Measurements from ENCODE around the gene GPR162.

The GPR162 gene

GRCh38 chr12:6833189-6833890 is 11.7 kb downstream of the GPR162 start:
- in situ Hi-C loops (cut with MboI; ENCODE audit: low sequenced_read_pairs): no loop called here

- in situ Hi-C loops (cut with MboI; ENCODE audit: low sequenced_read_pairs): no loop called here
Measured at GRCh38 chr12:6834254-6834653, 12.6 kb downstream of the GPR162 start.

- in situ Hi-C loops (cut with MboI; ENCODE audit: low sequenced_read_pairs): no loop called here
Measured at GRCh38 chr12:6834873-6835272, 13.3 kb downstream of the GPR162 start.

GRCh38 chr12:6836851-6837250 is 15.2 kb downstream of the GPR162 start:
- in situ Hi-C loops (cut with MboI; ENCODE audit: low sequenced_read_pairs): no loop called here

GRCh38 chr12:6837370-6838060 is 15.9 kb downstream of the GPR162 start:
- in situ Hi-C loops (cut with MboI; ENCODE audit: low sequenced_read_pairs): no loop called here

GRCh38 chr12:6838854-6839253 is 17.2 kb downstream of the GPR162 start:
- in situ Hi-C loops (cut with MboI; ENCODE audit: low sequenced_read_pairs): no loop called here

- in situ Hi-C loops (cut with MboI; ENCODE audit: low sequenced_read_pairs): no loop called here
Measured at GRCh38 chr12:6839482-6840201, 18.0 kb downstream of the GPR162 start.

DNA sequence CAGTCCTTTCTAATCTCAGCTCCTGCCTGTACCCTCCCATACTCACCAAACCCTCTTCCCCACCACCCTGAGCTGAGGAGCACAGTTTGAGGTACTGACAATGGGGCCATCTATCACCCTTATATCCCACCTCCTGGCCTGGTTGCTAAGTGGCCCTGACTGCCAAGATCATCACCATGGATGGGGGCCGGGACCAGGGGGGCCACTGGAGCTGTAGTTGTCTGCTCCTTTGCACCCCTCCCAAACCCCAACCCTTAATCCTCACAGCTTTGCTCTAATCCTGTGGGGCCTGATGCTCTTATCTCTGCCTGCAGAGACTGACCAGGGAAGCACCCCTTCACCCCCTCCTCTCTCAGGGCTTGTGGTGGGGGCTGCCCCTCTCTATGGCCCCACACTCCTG is 18.7 kb downstream of the GPR162 start:
- in situ Hi-C loops (cut with MboI; ENCODE audit: low sequenced_read_pairs): no loop called here

GRCh38 chr12:6840761-6841515 is 19.3 kb downstream of the GPR162 start, which contains the start of gene GNB3:
TSS of gene GNB3 (plus strand) at chr12:6840925. CDS start at chr12:6841288, 363 bp downstream.
- in situ Hi-C loops (cut with MboI; ENCODE audit: low sequenced_read_pairs): no loop called here

DNA sequence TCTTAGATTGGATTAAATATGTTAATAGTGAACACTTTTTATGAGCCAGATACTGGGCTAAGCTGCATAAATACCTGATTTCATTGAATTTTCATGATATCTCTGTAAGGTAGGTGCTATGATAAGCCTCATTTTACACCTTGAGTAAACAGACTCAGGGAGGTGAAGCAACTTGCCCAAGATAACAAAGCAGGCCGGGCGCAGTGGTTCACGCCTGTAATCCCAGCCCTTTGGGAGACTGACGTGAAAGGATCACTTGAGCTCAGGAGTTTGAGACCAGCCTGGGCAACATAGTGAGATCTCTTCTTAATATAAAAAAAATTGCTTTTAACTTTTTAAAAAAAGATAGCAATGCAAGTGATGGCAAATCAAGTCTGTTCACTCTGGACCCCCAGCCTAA is 20.5 kb downstream of the GPR162 start:
- in situ Hi-C loops (cut with MboI; ENCODE audit: low sequenced_read_pairs): no loop called here

GRCh38 chr12:6843118-6843902 is 21.7 kb downstream of the GPR162 start:
- in situ Hi-C loops (cut with MboI; ENCODE audit: low sequenced_read_pairs): no loop called here

DNA sequence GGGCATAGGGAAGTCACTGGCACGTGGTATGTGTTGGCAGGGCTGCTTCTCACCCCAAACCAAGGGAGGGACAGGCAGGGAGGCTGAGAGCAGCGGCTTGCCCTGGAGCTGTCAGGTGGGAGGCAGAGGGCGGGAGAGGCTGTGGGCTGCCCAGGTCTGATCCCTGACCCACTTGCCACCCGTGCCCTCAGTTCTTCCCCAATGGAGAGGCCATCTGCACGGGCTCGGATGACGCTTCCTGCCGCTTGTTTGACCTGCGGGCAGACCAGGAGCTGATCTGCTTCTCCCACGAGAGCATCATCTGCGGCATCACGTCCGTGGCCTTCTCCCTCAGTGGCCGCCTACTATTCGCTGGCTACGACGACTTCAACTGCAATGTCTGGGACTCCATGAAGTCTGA is 23.8 kb downstream of the GPR162 start:
- in situ Hi-C loops (cut with MboI; ENCODE audit: low sequenced_read_pairs): no loop called here

DNA sequence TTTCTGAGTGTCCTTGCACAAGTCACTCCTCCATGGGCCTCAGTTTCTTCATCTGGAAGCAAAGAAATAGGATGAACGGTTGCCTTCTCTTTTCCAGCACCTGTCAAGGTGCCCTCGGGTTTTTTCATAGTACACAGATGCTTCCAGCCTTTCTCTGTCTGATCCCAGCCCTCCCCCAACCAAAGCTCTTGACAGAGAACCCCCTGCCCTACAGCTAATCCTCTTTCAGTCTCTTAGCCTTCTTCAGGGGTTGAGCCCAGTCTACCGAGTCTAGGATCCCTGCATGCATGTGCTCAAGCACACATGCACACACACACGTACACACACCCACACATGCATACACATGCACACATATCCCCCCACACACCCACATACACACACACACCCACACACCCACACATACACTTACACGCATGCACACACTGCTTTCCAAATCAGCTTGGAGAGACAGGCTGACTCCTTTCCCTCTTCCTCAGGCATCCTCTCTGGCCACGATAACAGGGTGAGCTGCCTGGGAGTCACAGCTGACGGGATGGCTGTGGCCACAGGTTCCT is 24.8 kb downstream of the GPR162 start:
- in situ Hi-C loops (cut with MboI; ENCODE audit: low sequenced_read_pairs): no loop called here

GRCh38 chr12:6847676-6848075 is 26.1 kb downstream of the GPR162 start:
- in situ Hi-C loops (cut with MboI; ENCODE audit: low sequenced_read_pairs): no loop called here

DNA sequence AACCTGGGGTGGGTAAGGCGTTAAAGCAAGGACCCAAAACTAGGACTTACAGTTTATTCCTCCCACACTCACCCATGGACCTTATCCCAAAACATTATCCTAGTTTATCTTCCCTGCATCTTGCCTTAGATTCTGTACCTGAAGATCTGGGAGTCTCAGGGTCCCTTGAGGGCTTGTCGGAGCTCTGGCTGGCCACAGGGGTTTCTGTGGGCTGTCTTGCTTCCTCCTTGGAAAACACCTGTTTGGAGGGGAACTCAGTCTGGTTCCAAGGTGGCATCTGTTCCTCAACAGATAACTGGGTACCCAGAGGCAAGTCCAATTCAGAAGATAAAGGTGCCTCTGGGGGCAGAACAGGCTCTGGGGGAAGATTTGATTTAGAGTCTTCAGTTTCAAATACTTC is 27.8 kb downstream of the GPR162 start:
- in situ Hi-C loops (cut with MboI; ENCODE audit: low sequenced_read_pairs): no loop called here

DNA sequence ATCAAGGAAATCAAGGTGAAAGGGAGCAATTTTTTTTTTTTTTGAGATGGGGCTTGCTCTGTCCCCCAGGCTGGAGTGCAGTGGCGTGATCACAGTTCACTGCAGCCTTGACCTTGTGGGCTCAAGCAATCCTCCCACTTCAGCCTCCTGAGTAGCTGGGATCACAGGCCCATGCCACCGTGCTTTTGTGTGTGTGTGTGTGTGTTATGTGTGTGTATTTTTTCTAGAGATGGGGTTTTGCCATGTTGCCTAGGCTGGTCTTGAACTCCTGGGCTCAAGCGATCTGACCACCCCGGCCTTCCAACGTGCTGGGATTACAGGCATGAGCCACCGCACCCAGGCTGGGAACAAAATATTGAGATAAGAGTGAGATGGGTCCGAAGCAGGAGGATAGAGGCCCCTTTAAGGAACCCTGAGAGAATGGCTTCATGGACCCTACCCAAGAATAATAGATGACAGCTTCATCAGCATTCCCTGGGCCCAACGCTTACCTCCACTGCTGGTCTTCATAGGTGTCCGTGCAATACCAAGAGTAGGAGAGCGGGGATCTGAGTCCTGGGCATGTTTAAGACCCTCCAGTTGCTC is 28.4 kb downstream of the GPR162 start:
- in situ Hi-C loops (cut with MboI; ENCODE audit: low sequenced_read_pairs): no loop called here

DNA sequence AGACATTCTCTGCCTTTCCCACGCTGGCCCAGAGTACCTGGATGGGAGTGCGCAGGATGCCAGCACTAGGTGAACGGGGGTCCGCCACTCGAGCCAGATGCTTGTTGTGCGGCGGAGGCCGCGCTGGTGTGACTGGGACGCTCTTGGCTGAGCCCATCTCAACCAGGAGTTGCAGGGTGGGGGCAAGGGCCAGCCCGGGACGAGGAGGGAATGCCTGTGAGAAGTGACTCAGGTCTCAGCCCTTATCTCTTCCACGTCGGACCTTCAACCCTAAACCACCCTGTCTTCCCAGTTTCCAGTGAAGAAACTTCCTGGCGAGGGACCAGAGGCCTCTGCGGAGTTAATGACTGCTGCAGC is 29.2 kb downstream of the GPR162 start:
- in situ Hi-C loops (cut with MboI; ENCODE audit: low sequenced_read_pairs): no loop called here

DNA sequence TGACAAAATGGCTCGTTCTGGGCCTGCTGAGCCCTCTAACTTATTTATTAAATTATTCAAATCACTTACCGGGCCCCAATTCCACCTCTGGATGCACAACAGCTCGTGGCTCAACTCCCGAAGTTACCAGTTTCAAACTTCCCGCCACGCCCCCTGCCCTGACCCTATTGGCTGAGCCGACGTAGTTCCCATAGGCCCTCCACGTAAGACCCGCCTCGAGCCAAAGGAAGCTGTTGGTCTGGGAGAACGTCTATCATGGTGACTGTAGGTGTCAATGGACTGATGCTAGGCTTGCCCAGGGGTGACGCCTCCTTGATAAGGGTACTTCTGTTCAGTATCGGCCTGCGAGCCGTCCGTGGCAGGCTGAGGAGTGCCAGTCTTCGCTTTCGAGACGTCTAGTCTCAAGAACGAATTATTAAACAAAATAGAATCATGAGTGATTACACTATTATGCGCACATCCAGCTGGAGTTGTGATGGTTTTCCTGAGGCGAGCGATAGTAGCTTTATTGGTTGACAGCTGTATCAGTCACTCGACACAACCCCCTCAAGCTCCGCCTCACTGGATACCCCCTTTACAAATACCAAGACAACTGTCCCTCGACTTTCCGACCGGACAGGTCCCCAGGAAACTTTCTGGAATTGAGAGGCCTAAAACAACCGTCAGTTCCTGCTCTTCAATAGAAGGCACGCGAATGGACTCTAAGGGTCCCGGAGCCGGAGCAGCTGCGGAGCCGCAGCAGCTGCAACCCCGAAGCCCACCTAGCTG is 29.7 kb downstream of the GPR162 start, which contains the start of gene CDCA3:
Gene CDCA3 (minus strand): TSS at position 134 of the 768 bp plus-strand sequence. CDS start 334 bp downstream, outside the sequence.
- in situ Hi-C loops (cut with MboI; ENCODE audit: low sequenced_read_pairs): no loop called here
